Measurements from ENCODE around the gene OR5D18.

OR5D18 gene

DNA sequence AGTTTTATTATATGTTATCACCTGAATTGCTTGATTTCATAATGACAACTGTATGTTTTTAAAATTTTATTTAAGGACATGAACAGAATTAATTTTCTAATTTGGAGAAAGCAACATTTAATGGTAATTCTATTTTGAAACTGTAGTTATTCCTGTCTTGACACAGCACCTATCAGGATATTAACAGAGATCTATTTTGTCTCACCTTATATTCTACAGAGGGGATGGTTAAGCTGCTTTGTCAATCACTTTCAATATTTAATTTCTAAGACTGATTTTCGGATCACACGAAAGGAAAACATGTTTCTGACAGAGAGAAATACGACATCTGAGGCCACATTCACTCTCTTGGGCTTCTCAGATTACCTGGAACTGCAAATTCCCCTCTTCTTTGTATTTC lies 19.0 kb downstream of the OR5D18 start, which contains the start of gene OR5D16:
Gene OR5D16 (plus strand): TSS at position 301 of the 400 bp plus-strand sequence. CDS start 0 bp downstream, at position 301.
- H2BK120ac ChIP-seq (ENCODE audit: low read depth, low read length), result no peak within 1 kb of the TSS

DNA sequence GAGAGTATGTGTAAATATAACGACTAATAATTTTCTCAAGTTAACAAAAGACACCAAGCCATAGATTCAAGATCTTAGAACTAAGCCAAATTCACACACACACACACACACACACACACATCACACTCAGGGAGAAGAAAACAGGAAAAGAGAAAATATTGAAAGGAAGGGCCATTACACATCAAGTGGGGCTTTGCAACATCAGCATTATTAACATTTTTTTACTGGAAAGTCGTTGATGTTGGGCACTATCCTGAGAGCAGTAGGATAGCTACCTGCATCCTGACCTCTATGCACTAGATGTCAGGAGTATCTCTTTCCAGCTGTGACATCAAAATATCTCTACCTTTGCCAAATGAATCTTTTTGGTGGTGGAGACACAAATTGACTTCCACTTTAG lies 28.0 kb downstream of the OR5D18 start:
- Histone ChIP-seq H3K9ac (ENCODE audit: low read depth, low read length, poor library complexity) (no peak overlapping the region), H3K79me1 (ENCODE audit: low read depth, low read length) (no peaks in the 10 kb centered on the region), H3K4me1 (ENCODE audit: control insufficient read depth in 2 of 2, insufficient read depth in 1 of 2, low read depth in 1 of 2, low read length in 2 of 2) (no peaks in the 10 kb centered on the region), H3K4me2 (ENCODE audit: insufficient read depth, low read length, poor library complexity, severe bottlenecking) (no peak overlapping the region), H3K4me3 (ENCODE audit: low read length in 2 of 2) (no peak overlapping the region), H3K4ac (ENCODE audit: low read length) (no peak overlapping the region), H2BK12ac (ENCODE audit: low read length) (no peak overlapping the region), H2BK120ac (ENCODE audit: low read depth, low read length) (no peak overlapping the region), H3K23ac (ENCODE audit: low read depth, low read length, poor library complexity) (no peak overlapping the region), H3K27me3 (ENCODE audit: control insufficient read depth in 3 of 3, insufficient read depth in 3 of 3, low read depth in 1 of 3, low read length in 3 of 3) (no peaks in the 10 kb centered on the region), H3K18ac (ENCODE audit: low read length) (no peak overlapping the region), H2AFZ (ENCODE audit: low read length) (no peak overlapping the region), H2BK15ac (ENCODE audit: low read length) (no peak overlapping the region), H3K27ac (replicated peaks; ENCODE audit: low read length) (no peak overlapping the region), H4K8ac (ENCODE audit: low read depth, low read length) (no peak overlapping the region), H3K14ac (ENCODE audit: low read length) (no peak overlapping the region), H4K91ac (ENCODE audit: low read depth, low read length, poor library complexity) (no peak overlapping the region), H2AK5ac (ENCODE audit: low read depth, low read length) (no peak overlapping the region), H3K36me3 (replicated peaks in 1 of 2; ENCODE audit: control insufficient read depth in 2 of 2, insufficient read depth in 2 of 2, low read length in 2 of 2) (no peaks in the 10 kb centered on the region), H3K9me3 (replicated peaks in 1 of 2; ENCODE audit: control insufficient read depth in 2 of 2, insufficient read depth in 1 of 2, low read depth in 1 of 2, low read length in 2 of 2) (peaks cover 0 to 2% of the 10 kb centered on the region in 2 donors), H2BK5ac (ENCODE audit: low read length) (no peak overlapping the region)
- no CpG with 5 or more reads among the region's 2 CpGs for WGBS, 2 donors (ENCODE audit: extremely low coverage in 2 of 2, insufficient read length in 2 of 2, insufficient replicate concordance in 1 of 2)
- no peak for DNase-seq (ENCODE audit: low spot score)

More for the DNA sequence above, 19.0 kb downstream of the OR5D18 start, which contains the start of gene OR5D16:
- H2BK5ac ChIP-seq (ENCODE audit: low read length), result no peak within 1 kb of the TSS
- H3K4me2 ChIP-seq (ENCODE audit: insufficient read depth, low read length, poor library complexity, severe bottlenecking), result no peak within 1 kb of the TSS
- H3K4me1 ChIP-seq (ENCODE audit: control insufficient read depth in 2 of 2, insufficient read depth in 1 of 2, low read depth in 1 of 2, low read length in 2 of 2), result no peaks in the 10 kb centered on the region
- no peaks in the 10 kb centered on the region for H3K27me3 ChIP-seq (ENCODE audit: control insufficient read depth in 3 of 3, insufficient read depth in 3 of 3, low read depth in 1 of 3, low read length in 3 of 3)
- H3K23ac ChIP-seq (ENCODE audit: low read depth, low read length, poor library complexity), result no peak within 1 kb of the TSS
- WGBS, 2 donors (ENCODE audit: extremely low coverage in 2 of 2, insufficient read length in 2 of 2, insufficient replicate concordance in 1 of 2), result no CpG with 5 or more reads among the region's 3 CpGs
- peaks cover 0 to 7% of the 10 kb centered on the region in 2 donors for H3K9me3 ChIP-seq (replicated peaks in 1 of 2; ENCODE audit: control insufficient read depth in 2 of 2, insufficient read depth in 1 of 2, low read depth in 1 of 2, low read length in 2 of 2)
- no peak within 1 kb of the TSS for H2BK15ac ChIP-seq (ENCODE audit: low read length)
- DNase-seq (ENCODE audit: low spot score), result no peak
- no peak within 1 kb of the TSS for H3K27ac ChIP-seq (replicated peaks; ENCODE audit: low read length)
- H3K14ac ChIP-seq (ENCODE audit: low read length), result no peak within 1 kb of the TSS
- no peak within 1 kb of the TSS for H2BK12ac ChIP-seq (ENCODE audit: low read length)
- H4K91ac ChIP-seq (ENCODE audit: low read depth, low read length, poor library complexity), result no peak within 1 kb of the TSS
- no peak within 1 kb of the TSS for H3K4ac ChIP-seq (ENCODE audit: low read length)
- H2AK5ac ChIP-seq (ENCODE audit: low read depth, low read length), result no peak within 1 kb of the TSS
- H4K8ac ChIP-seq (ENCODE audit: low read depth, low read length), result no peak within 1 kb of the TSS
- H3K79me1 ChIP-seq (ENCODE audit: low read depth, low read length), result no peaks in the 10 kb centered on the region
- peaks cover 0 to 1% of the 10 kb centered on the region in 2 donors for H3K36me3 ChIP-seq (replicated peaks in 1 of 2; ENCODE audit: control insufficient read depth in 2 of 2, insufficient read depth in 2 of 2, low read length in 2 of 2)
- H2AFZ ChIP-seq (ENCODE audit: low read length), result no peak within 1 kb of the TSS
- no peak within 1 kb of the TSS for H3K9ac ChIP-seq (ENCODE audit: low read depth, low read length, poor library complexity)
- no peak within 1 kb of the TSS for H3K18ac ChIP-seq (ENCODE audit: low read length)
- no peak within 1 kb of the TSS for H3K4me3 ChIP-seq (ENCODE audit: low read length in 2 of 2)

DNA sequence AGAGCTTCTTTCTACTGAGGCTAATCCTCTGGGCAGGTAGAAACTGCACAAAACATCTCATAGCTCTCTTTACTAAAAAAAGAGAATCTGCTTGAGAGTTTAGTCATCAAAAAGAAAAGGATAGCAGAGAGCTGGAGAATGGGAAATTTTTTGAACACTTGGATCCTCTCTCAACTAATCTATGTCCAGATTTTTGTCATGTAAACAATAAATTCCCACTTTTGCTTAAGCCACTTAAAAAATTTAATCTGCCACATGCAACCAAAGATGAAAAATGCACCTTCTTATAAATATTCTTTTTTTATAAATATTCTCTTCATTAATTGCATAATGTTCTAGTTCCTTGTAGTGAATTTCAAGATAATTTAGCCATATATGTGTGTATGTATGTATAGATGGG lies 29.6 kb downstream of the OR5D18 start:
- DNase-seq (ENCODE audit: low spot score), result no peak
- Histone ChIP-seq H2BK120ac (ENCODE audit: low read depth, low read length) (no peak overlapping the region), H3K27ac (replicated peaks; ENCODE audit: low read length) (no peak overlapping the region), H2BK15ac (ENCODE audit: low read length) (no peak overlapping the region), H3K9me3 (replicated peaks in 1 of 2; ENCODE audit: control insufficient read depth in 2 of 2, insufficient read depth in 1 of 2, low read depth in 1 of 2, low read length in 2 of 2) (peaks cover 0 to 2% of the 10 kb centered on the region in 2 donors), H3K4me3 (ENCODE audit: low read length in 2 of 2) (no peak overlapping the region), H2AK5ac (ENCODE audit: low read depth, low read length) (no peak overlapping the region), H3K27me3 (ENCODE audit: control insufficient read depth in 3 of 3, insufficient read depth in 3 of 3, low read depth in 1 of 3, low read length in 3 of 3) (no peaks in the 10 kb centered on the region), H2AFZ (ENCODE audit: low read length) (no peak overlapping the region), H4K8ac (ENCODE audit: low read depth, low read length) (no peak overlapping the region), H3K4me2 (ENCODE audit: insufficient read depth, low read length, poor library complexity, severe bottlenecking) (no peak overlapping the region), H3K9ac (ENCODE audit: low read depth, low read length, poor library complexity) (no peak overlapping the region), H3K36me3 (replicated peaks in 1 of 2; ENCODE audit: control insufficient read depth in 2 of 2, insufficient read depth in 2 of 2, low read length in 2 of 2) (no peaks in the 10 kb centered on the region), H3K4ac (ENCODE audit: low read length) (no peak overlapping the region), H3K23ac (ENCODE audit: low read depth, low read length, poor library complexity) (no peak overlapping the region), H4K91ac (ENCODE audit: low read depth, low read length, poor library complexity) (no peak overlapping the region), H2BK12ac (ENCODE audit: low read length) (no peak overlapping the region), H3K4me1 (ENCODE audit: control insufficient read depth in 2 of 2, insufficient read depth in 1 of 2, low read depth in 1 of 2, low read length in 2 of 2) (no peaks in the 10 kb centered on the region), H2BK5ac (ENCODE audit: low read length) (no peak overlapping the region), H3K79me1 (ENCODE audit: low read depth, low read length) (no peaks in the 10 kb centered on the region), H3K18ac (ENCODE audit: low read length) (no peak overlapping the region), H3K14ac (ENCODE audit: low read length) (no peak overlapping the region)

DNA sequence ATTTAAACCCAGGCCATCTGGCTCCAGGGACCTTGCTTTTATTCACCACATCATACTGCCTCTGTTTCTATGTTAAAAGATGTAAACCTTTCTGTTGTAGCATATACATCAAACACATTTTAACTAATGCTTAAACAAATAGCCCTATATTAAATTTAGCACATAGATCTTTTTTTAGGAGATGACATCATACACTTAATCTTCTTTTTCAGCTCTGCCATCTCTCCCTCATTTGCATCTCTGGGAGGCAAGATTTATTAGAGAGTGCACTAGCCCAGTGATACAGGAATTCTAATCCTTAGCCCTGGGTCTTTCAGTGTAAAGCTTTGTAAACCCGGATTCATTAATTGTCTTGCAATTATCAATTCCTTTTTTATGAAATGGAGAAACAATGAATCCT lies 32.7 kb downstream of the OR5D18 start:
- DNase-seq (ENCODE audit: low spot score), result no peak
- H2AK5ac ChIP-seq (ENCODE audit: low read depth, low read length), result no peak overlapping the region
- H3K9me3 ChIP-seq (replicated peaks in 1 of 2; ENCODE audit: control insufficient read depth in 2 of 2, insufficient read depth in 1 of 2, low read depth in 1 of 2, low read length in 2 of 2), result peaks cover 0 to 5% of the 10 kb centered on the region in 2 donors
- H4K91ac ChIP-seq (ENCODE audit: low read depth, low read length, poor library complexity), result no peak overlapping the region
- H3K4me1 ChIP-seq (ENCODE audit: control insufficient read depth in 2 of 2, insufficient read depth in 1 of 2, low read depth in 1 of 2, low read length in 2 of 2), result no peaks in the 10 kb centered on the region
- H3K4ac ChIP-seq (ENCODE audit: low read length), result no peak overlapping the region
- H2BK120ac ChIP-seq (ENCODE audit: low read depth, low read length), result no peak overlapping the region
- no peaks in the 10 kb centered on the region for H3K27me3 ChIP-seq (ENCODE audit: control insufficient read depth in 3 of 3, insufficient read depth in 3 of 3, low read depth in 1 of 3, low read length in 3 of 3)
- no peak overlapping the region for H3K4me3 ChIP-seq (ENCODE audit: low read length in 2 of 2)
- H3K36me3 ChIP-seq (replicated peaks in 1 of 2; ENCODE audit: control insufficient read depth in 2 of 2, insufficient read depth in 2 of 2, low read length in 2 of 2), result no peaks in the 10 kb centered on the region
- H3K9ac ChIP-seq (ENCODE audit: low read depth, low read length, poor library complexity), result no peak overlapping the region
- H2BK5ac ChIP-seq (ENCODE audit: low read length), result no peak overlapping the region
- no peak overlapping the region for H3K23ac ChIP-seq (ENCODE audit: low read depth, low read length, poor library complexity)
- no peak overlapping the region for H2AFZ ChIP-seq (ENCODE audit: low read length)
- no peak overlapping the region for H3K14ac ChIP-seq (ENCODE audit: low read length)
- no peak overlapping the region for H2BK15ac ChIP-seq (ENCODE audit: low read length)
- WGBS, 2 donors (ENCODE audit: extremely low coverage in 2 of 2, insufficient read length in 2 of 2, insufficient replicate concordance in 1 of 2), result no CpG with 5 or more reads among the region's 1 CpG
- no peaks in the 10 kb centered on the region for H3K79me1 ChIP-seq (ENCODE audit: low read depth, low read length)
- no peak overlapping the region for H3K27ac ChIP-seq (replicated peaks; ENCODE audit: low read length)
- H3K18ac ChIP-seq (ENCODE audit: low read length), result no peak overlapping the region
- H3K4me2 ChIP-seq (ENCODE audit: insufficient read depth, low read length, poor library complexity, severe bottlenecking), result no peak overlapping the region
- H4K8ac ChIP-seq (ENCODE audit: low read depth, low read length), result no peak overlapping the region
- H2BK12ac ChIP-seq (ENCODE audit: low read length), result no peak overlapping the region

Data from neuronal stem cell (in vitro differentiated cells).